GM06990 (cell line): ENCODE measurements around the gene RNF187.

Experiments
- DNase-seq: peaks from one replicate; pipeline ENCODE4 v3.0.0-alpha.2; 2011; ENCODE audit not compliant: insufficient read length; ENCODE audit errors: extremely low read depth
- H3K27me3 ChIP-seq: replicated peaks from 2 replicates; pipeline ENCODE4 v1.6.0; 2011; ENCODE audit warnings: low read length; ENCODE audit not compliant: control insufficient read depth, insufficient read depth
- H3K36me3 ChIP-seq: 2 replicates; pipeline ENCODE4 v1.5.1; 2011; ENCODE audit warnings: low read length; ENCODE audit not compliant: control insufficient read depth, insufficient read depth
- H3K4me3 ChIP-seq: replicated peaks from 2 replicates; pipeline ENCODE4 v1.5.1; 2011; ENCODE audit warnings: low read depth, mild to moderate bottlenecking, control low read depth, low read length
- CTCF ChIP-seq: IDR thresholded peaks from 2 replicates; pipeline ENCODE4 v1.5.1; 2011; ENCODE audit warnings: low read length, control low read depth, mild to moderate bottlenecking, inconsistent platforms; ENCODE audit not compliant: insufficient read depth, poor library complexity, severe bottlenecking

RNF187 gene

GRCh38 chr1:228456252-228457016 is 30.7 kb upstream of the RNF187 start:
- no peak for TF ChIP-seq CTCF
- no peaks in the 10 kb centered on the region for H3K36me3 ChIP-seq
- H3K4me3 ChIP-seq, result peak overlapping the region; percentile 83

GRCh38 chr1:228457017-228457395 is 30.2 kb upstream of the RNF187 start:
- no peak for DNase-seq
- H3K4me3 ChIP-seq, result peak overlapping the region; percentile 83
- no peaks in the 10 kb centered on the region for H3K27me3 ChIP-seq
- no peaks in the 10 kb centered on the region for H3K36me3 ChIP-seq
- no peak for TF ChIP-seq CTCF

More at GRCh38 chr1:228456252-228457016, 30.7 kb upstream of the RNF187 start:
- no peaks in the 10 kb centered on the region for H3K27me3 ChIP-seq
- no peak for DNase-seq

- Histone ChIP-seq H3K4me3 (peak overlapping the region; percentile 83), H3K36me3 (no peaks in the 10 kb centered on the region)
- TF ChIP-seq CTCF, result peak; percentile 37
Measured at GRCh38 chr1:228457396-228458176, 29.6 kb upstream of the RNF187 start.

DNA sequence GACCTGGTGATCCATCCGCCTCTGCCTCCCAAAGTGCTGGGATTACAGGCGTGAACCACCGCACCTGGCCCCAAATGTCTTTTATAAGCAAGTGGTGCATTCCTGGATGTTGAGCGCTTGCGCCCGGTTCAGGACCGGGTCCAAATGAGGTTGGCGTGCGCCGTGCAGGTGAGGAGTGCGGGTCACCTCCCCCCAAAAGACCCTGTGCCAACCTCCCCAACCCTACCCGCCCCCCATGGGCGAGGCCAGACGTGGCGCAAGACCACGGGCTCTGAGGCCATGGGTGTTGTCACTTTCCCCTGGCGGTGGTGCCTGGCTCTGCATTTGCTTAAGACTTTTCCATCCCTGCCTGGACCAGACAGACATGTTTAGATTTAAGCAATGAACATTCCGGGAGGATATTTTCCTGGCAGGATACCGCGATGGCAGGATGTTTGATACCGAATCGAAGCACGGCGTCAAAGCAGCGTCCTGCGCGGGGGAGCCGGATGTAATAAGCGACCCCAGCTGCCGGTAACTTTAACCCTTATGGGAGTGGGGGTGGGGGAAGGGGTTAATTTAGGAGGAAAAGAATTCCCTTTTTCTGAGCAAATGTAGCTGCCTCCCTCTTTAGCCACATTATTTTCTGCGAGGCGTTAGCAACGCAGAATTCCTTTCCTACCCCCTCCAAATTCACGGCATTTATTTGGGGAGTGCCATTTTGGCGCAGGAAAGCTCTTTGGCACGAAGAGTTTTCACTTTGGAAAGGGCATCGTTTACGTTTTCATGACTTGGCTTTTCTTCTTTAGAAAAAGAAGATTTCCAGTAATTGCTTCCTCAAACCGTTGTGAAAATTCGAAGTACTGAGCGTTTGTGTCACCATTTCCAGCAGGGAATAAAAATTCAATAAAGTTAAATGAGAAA is 27.8 kb upstream of the RNF187 start:
- DNase-seq, result peak; percentile 84
- peak; percentile 86 for TF ChIP-seq CTCF
- Histone ChIP-seq H3K36me3 (no peaks in the 10 kb centered on the region), H3K27me3 (no peaks in the 10 kb centered on the region), H3K4me3 (peak overlapping the region; percentile 82)

More at GRCh38 chr1:228457396-228458176, 29.6 kb upstream of the RNF187 start:
- H3K27me3 ChIP-seq, result no peaks in the 10 kb centered on the region
- peak; percentile 94 for DNase-seq

DNA sequence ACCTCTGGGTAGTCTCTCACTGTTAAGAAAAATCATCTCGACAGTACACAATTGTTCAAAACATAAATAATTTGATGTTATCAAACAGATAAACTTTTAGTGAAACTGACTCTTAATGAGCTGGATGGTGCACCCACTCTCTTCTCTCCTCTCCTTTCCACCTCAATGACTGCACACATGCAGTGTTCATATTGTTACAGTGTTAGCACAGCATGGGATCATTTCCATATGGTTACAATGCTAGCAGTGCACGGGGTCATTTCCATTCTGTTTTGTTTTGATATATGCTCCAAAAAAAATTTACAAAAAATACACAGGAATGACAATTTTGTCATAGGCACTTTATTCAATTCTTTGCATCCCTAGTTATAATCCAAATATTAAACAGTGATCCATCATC is 26.4 kb upstream of the RNF187 start:
- DNase-seq, result no peak
- Histone ChIP-seq H3K4me3 (no peak overlapping the region), H3K36me3 (no peaks in the 10 kb centered on the region), H3K27me3 (no peaks in the 10 kb centered on the region)
- no peak for TF ChIP-seq CTCF
